ENCODE results near the gene SAMD3. TPM values are rescaled to one million over a fixed set of nuclear protein-coding genes. Genes with fewer than 3 reads are reported as not detected.

Gene SAMD3
- total RNA-seq, 1 donor from 2014 or later: 2.4 TPM

DNA sequence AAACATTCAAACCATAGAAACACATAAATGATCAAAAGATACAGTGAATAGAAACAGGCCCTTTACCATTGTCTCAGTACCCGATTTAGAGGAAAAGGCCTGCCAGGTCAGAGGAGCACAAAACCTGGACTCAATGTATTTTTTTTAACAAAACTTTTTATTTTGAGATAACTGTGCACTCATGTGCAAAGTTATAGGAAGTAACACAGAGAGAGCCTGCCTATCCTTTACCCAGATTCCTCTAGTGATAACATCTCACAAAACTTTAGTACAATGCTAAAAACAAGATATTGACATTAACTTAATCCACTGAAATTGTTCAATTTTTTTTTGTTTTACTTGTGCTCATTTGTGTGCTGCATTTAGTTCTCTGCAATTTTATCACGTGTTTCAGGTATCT, 36.8 kb upstream of the SAMD3 start:
- Mint-ChIP-seq H3K36me3 (no peaks in the 10 kb centered on the region), H3K9me3 (no peaks in the 10 kb centered on the region), H3K27me3 (no peaks in the 10 kb centered on the region), H3K4me3 (no peak overlapping the region), H3K27ac (no peak overlapping the region), H3K4me1 (ENCODE audit: unreplicated experiment) (no peaks in the 10 kb centered on the region)
- DNase-seq (ENCODE audit: extremely low spot score, unreplicated experiment): no peak
- TF ChIP-seq, protein P1, sequence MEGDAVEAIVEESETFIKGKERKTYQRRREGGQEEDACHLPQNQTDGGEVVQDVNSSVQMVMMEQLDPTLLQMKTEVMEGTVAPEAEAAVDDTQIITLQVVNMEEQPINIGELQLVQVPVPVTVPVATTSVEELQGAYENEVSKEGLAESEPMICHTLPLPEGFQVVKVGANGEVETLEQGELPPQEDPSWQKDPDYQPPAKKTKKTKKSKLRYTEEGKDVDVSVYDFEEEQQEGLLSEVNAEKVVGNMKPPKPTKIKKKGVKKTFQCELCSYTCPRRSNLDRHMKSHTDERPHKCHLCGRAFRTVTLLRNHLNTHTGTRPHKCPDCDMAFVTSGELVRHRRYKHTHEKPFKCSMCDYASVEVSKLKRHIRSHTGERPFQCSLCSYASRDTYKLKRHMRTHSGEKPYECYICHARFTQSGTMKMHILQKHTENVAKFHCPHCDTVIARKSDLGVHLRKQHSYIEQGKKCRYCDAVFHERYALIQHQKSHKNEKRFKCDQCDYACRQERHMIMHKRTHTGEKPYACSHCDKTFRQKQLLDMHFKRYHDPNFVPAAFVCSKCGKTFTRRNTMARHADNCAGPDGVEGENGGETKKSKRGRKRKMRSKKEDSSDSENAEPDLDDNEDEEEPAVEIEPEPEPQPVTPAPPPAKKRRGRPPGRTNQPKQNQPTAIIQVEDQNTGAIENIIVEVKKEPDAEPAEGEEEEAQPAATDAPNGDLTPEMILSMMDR (conservative IDR thresholded peaks at IDR 0.05): no peak

DNA sequence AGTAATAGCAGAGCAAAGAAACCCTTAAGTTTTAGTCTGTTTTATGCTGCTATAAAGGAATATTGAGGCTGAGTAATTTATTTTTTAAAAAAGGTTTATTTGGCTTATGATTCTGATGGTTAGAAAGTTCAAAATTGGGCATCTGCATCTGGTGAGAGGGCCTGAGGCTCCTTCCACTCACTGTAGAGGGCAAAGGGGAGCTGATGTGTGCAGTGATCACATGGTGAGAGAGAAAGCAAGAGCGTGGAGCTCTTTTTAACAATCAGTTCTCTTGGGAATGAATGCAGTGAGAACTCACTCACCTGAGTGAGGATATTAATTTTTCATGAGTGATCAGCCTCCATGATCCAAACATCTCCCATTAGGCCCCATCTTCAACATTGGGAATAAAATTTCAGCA, 36.4 kb upstream of the SAMD3 start:
- Mint-ChIP-seq H3K36me3 (no peaks in the 10 kb centered on the region), H3K4me3 (no peak overlapping the region), H3K27ac (no peak overlapping the region), H3K9me3 (no peaks in the 10 kb centered on the region), H3K27me3 (no peaks in the 10 kb centered on the region), H3K4me1 (ENCODE audit: unreplicated experiment) (no peaks in the 10 kb centered on the region)
- TF ChIP-seq, protein P1 (conservative IDR thresholded peaks at IDR 0.05): no peak
- no peak for DNase-seq (ENCODE audit: extremely low spot score, unreplicated experiment)

DNA sequence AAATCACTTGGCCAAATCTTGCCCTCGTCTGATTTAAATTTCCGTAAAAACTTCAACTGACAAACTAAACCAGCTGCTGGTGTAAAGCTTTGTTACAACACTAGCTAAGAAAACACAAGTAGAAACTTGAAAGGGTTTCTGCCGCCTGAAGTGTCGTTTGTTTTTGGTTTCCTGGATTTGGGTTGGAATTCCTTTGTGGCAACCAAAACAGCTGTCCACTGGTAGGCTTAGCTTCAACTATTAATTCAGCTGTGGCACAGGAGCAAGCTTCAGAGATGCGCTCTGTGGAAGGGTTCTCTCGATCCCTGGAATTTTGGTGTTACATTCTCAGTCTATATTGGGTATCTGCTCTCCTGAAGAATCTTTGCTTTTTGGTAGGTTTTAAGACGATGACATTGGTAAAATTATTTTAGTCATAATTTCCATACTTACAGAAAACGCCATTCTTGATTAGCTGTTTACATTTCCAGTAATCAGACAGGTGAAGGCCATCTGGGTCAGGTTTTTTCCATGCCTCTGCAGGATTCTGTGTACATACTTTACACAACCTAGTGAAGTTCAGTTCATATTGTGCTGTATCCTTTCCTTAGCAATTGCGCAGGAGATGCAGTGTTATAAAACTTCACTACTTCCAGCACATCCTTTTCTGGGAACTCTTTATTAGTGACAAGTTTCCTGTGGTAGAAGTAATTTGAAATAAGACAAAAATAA, 29.9 kb upstream of the SAMD3 start:
- no peaks in the 10 kb centered on the region for H3K36me3 Mint-ChIP-seq
- no peak for DNase-seq (ENCODE audit: extremely low spot score, unreplicated experiment)
- no peaks in the 10 kb centered on the region for H3K9me3 Mint-ChIP-seq
- H3K4me3 Mint-ChIP-seq: no peak overlapping the region
- H3K27ac Mint-ChIP-seq: no peak overlapping the region
- H3K27me3 Mint-ChIP-seq: no peaks in the 10 kb centered on the region
- TF ChIP-seq, protein P1 (conservative IDR thresholded peaks at IDR 0.05): no peak
- no peaks in the 10 kb centered on the region for H3K4me1 Mint-ChIP-seq (ENCODE audit: unreplicated experiment)

DNA sequence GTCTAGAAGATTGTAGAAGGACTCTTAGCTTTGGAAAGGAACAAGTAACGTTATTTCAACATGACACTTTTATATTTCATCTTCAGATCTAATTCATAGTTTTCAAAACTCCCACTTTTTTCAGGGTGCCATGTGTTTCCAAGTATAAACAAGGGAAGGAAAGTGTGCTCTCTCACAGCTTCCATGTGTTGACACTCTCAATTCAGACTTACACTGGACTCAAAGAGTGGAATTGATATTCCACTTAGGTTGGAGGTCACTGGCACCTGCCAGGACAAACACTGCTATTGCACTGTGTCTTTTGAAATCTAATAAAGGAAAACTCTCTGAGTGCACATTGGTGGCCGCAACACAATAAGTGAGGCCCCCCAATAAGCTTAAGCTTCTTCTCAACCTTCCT, 22.5 kb upstream of the SAMD3 start:
- TF ChIP-seq, protein P1 (conservative IDR thresholded peaks at IDR 0.05): no peak
- H3K36me3 Mint-ChIP-seq: no peaks in the 10 kb centered on the region
- H3K4me1 Mint-ChIP-seq (ENCODE audit: unreplicated experiment): no peaks in the 10 kb centered on the region
- H3K27ac Mint-ChIP-seq: no peak overlapping the region
- no peaks in the 10 kb centered on the region for H3K27me3 Mint-ChIP-seq
- no peaks in the 10 kb centered on the region for H3K9me3 Mint-ChIP-seq
- DNase-seq (ENCODE audit: extremely low spot score, unreplicated experiment): no peak
- H3K4me3 Mint-ChIP-seq: no peak overlapping the region

DNA sequence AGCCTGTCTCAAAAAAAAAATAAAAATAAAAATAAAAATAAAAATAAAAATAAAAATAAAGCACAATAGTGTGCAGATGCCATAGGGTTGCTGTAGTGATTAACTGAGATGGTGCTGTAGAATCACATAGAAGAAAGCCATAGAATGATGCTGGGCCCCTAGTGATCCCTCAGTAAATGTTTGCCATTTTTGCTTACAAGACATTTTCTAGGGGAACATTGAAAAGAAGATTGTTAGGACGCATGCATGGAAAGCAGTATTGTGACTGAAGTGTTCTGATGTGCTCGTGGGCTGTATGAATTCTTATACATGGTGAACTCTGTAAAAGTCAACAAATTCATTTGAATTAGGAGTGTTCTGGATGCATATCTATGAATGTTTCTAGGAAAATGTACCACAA, 22.0 kb upstream of the SAMD3 start:
- Mint-ChIP-seq H3K27me3 (no peaks in the 10 kb centered on the region), H3K36me3 (no peaks in the 10 kb centered on the region)

More for the DNA sequence above, 22.0 kb upstream of the SAMD3 start:
- TF ChIP-seq, protein P1 (conservative IDR thresholded peaks at IDR 0.05): no peak
- DNase-seq (ENCODE audit: extremely low spot score, unreplicated experiment): no peak
- Mint-ChIP-seq H3K4me1 (ENCODE audit: unreplicated experiment) (no peaks in the 10 kb centered on the region), H3K9me3 (no peaks in the 10 kb centered on the region), H3K27ac (no peak overlapping the region), H3K4me3 (no peak overlapping the region)
